ENCODE data around the gene TAF4. TPM values are rescaled to one million over a fixed set of nuclear protein-coding genes. Genes with fewer than 3 reads are reported as not detected.

Gene TAF4
- total RNA-seq, 4 donors from 2014 or later = 7.1 to 15.9 (median 11.9) TPM

GRCh38 chr20:61925555-61926252 lies 140.0 kb downstream of the TAF4 start:
- DNase-seq (ENCODE audit: low spot score) (no peak), ATAC-seq (ENCODE audit: low FRiP score) (no peak)
- TF ChIP-seq, protein P1, sequence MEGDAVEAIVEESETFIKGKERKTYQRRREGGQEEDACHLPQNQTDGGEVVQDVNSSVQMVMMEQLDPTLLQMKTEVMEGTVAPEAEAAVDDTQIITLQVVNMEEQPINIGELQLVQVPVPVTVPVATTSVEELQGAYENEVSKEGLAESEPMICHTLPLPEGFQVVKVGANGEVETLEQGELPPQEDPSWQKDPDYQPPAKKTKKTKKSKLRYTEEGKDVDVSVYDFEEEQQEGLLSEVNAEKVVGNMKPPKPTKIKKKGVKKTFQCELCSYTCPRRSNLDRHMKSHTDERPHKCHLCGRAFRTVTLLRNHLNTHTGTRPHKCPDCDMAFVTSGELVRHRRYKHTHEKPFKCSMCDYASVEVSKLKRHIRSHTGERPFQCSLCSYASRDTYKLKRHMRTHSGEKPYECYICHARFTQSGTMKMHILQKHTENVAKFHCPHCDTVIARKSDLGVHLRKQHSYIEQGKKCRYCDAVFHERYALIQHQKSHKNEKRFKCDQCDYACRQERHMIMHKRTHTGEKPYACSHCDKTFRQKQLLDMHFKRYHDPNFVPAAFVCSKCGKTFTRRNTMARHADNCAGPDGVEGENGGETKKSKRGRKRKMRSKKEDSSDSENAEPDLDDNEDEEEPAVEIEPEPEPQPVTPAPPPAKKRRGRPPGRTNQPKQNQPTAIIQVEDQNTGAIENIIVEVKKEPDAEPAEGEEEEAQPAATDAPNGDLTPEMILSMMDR (IDR thresholded peaks at IDR 0.05) = no peak

DNA sequence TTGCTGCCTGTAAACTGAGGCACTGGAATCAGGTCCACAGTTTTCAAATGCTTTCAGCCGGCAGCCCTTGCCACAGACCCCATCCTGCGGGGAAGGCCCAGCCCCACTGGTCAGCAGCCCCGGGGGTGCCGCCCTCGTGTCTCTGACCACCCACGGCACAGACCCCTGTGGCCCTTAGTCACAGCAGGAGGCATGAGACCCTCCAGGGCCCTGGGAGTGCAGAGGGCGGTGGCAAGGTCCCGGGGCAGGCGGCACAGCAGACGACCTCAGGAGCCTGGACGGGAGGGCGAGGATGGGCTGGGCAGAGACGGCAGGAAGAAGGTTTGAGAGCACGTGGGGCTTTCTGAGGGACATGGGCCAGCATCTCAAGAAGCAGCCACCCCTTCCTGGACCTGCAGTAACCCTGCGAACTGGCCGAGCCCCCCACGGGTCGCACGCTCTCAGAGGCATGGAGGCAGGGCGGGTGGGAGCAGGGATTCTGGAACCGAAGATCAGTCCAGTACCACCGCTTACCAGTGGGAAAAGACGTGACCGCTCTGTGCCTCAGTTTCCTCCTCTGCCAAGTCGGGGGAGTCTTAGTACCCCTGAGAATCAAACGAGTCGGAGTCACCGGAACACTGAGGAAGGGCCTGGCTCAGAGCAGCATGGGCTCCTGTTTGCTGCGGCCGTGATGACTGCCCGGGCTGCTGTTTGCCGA lies 140.7 kb downstream of the TAF4 start:
- no peak for DNase-seq (ENCODE audit: low spot score)
- ATAC-seq (ENCODE audit: low FRiP score) = no peak
- TF ChIP-seq, protein P1 (IDR thresholded peaks at IDR 0.05) = no peak

Small RNA genes within 50 kb of the gene (small RNA-seq; reads per million reads assigned to genes)
- not detected for gene MIR3195

Other genes starting within 250 kb of the TAF4 start
- 10 to 100 TPM; 13.1 to 23.8 (median 16.0) TPM for gene LSM14B, start 56.6 kb upstream of the TAF4 start, total RNA-seq
- 100 to 1,000 TPM; 345 to 725 (median 409) TPM for gene PSMA7, start 77.5 kb upstream of the TAF4 start, total RNA-seq
- gene SS18L1, start 77.9 kb upstream of the TAF4 start, total RNA-seq = 10 to 100 TPM; 10.3 to 23.4 (median 12.3) TPM
- 10 to 100 TPM; 19.3 to 32.5 (median 26.3) TPM for gene MTG2, start 117.1 kb upstream of the TAF4 start, total RNA-seq
- gene HRH3, start 154.4 kb upstream of the TAF4 start, total RNA-seq = not detected
- gene OSBPL2, start 172.6 kb upstream of the TAF4 start, total RNA-seq = 10 to 100 TPM; 24.3 to 35.9 (median 26.3) TPM
- 100 to 1,000 TPM in 3 of 4 donors, 10 to 100 TPM in 1; 97.7 to 164 (median 111) TPM for gene ADRM1, start 237.1 kb upstream of the TAF4 start, total RNA-seq

Measured in omental fat pad (tissue), 4 donors.